SK-N-SH (cell line): ENCODE measurements around the gene PRCC.

ENCODE experiments used
- POLR2AphosphoS5 ChIP-seq: IDR thresholded peaks from 2 replicates; pipeline ENCODE4 v1.6.1; 2012; ENCODE audit warnings: low read depth, low read length
- SIN3A ChIP-seq: IDR thresholded peaks from 2 replicates; pipeline ENCODE4 v1.6.1; 2012; ENCODE audit warnings: low read depth, mild to moderate bottlenecking, low read length, moderate library complexity, borderline replicate concordance
- SMC3 ChIP-seq: IDR thresholded peaks from 2 replicates; pipeline ENCODE4 v1.6.1; 2012; ENCODE audit warnings: low read depth, low read length, improper control_type of control experiment

DNA sequence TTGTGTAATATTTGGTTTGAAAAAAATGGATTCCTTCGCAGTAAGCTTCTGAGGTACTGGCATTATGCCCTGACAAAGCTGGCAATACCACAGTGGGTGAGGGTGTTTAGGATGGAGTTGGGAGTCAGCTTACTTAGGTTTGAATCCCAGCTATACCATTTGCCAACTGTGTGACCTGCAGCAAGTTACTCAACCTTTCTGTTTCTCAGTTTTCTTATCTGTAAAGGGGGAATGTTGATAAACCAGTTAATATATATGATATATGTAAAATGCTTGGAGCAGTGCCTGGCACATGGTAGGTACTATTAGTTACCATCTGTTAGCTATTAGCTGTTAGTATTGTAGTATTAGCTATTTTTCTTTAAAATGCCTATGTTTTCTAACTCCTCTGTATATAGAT, 11.0 kb upstream of the PRCC start:
- TF ChIP-seq SIN3A (no peak), SMC3 (no peak), POLR2AphosphoS5 (no peak)
